Suprapubic skin (tissue), 4 donors: Measurements from ENCODE around the gene IQSEC2.

Experiments
- CTCF ChIP-seq, 2 donors: fragments of 200-600 bp in 1 of 2; fragments of 450-650 bp in 1 of 2; sonication (generic) in 1 of 2; IDR thresholded peaks; one replicate each; pipeline ENCODE4 v1.5.1; 2016 to 2019; ENCODE audit warnings: antibody characterized with exemption in 2 of 2, mild to moderate bottlenecking in 1 of 2, moderate library complexity in 1 of 2
- EP300 ChIP-seq: sonication (generic); formaldehyde crosslinking; IDR thresholded peaks from one replicate; pipeline ENCODE4 v1.6.1; 2017; ENCODE audit warnings: antibody characterized with exemption
- POLR2A ChIP-seq, 2 donors: fragments of 450-650 bp; IDR thresholded peaks; one replicate each; pipeline ENCODE4 v1.6.1; 2017; ENCODE audit warnings: antibody characterized with exemption in 2 of 2, mild to moderate bottlenecking in 2 of 2, moderate library complexity in 2 of 2
- POLR2AphosphoS5 ChIP-seq, 3 donors: sonication (generic); formaldehyde crosslinking; IDR thresholded peaks; one replicate each; pipeline ENCODE4 v1.6.1; 2017; ENCODE audit warnings: antibody characterized with exemption in 3 of 3

- TF ChIP-seq EP300 (no peak), POLR2A (IDR thresholded peaks at IDR 0.05) (no peak), POLR2AphosphoS5 (IDR thresholded peaks at IDR 0.05) (no peak), CTCF (IDR thresholded peaks at IDR 0.05) (no peak)
Observed at GRCh38 chrX:53283567-53283966, 2.2 kb upstream of the IQSEC2 start.
